ENCODE results near the gene WDR18. TPM values are rescaled to one million over a fixed set of nuclear protein-coding genes. Genes with fewer than 3 reads are reported as not detected.

Gene WDR18
- total RNA-seq, 6 donors from 2014 or later, result 29.2 to 122 (median 38.6) TPM

DNA sequence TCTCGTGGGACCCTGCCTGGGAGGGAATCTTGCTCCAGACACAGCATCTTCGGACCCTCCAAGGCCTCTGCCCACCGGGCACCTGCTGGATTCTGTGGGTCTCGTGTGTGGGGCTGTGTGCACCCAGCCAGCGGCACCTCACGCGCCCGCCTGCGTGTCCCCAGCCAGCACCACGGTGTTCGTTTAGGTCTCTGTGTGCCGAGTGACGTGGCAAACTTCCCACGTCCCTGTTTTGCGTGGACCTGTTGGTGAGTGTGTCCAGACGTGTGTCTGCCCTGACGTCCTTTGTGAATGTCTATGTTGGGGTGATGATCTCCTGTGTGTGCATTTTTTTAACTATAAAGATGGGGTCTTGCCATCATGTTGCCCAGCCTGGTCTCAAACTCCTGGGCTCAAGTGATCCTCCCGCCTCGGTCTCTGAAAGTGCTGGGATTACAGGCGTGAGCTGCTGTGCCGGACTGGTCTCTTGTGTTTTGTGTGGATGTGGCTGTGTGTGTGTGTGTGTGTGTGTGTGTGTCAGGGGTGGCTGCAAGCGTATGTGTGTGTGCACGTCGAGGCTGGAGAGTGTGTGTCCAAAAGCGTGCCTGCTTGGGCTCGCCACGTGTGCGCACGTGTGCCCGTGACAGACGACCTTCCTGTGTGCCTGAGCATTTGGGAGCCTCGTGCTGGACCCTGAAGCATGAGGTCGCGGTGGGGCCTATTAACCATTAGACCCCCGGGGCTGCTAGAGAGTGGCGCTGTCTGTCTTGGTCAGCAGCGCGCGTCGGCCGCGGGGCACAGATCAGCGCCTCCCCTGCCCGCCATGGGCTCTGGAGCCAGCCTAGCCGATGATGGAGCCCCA is 42.6 kb upstream of the WDR18 start:
- Histone ChIP-seq H3K27ac (peak overlapping the region; percentile 82 to 89 (median 84)), H3K36me3 (peaks cover 0 to 7% (median 0%) of the 10 kb centered on the region in 4 donors), H3K4me1 (peaks cover 26 to 38% (median 29%) of the 10 kb centered on the region in 4 donors), H3K9me3 (no peaks in the 10 kb centered on the region), H3K27me3 (no peaks in the 10 kb centered on the region), H3K4me3 (peak overlapping the region in 3 of 4 donors; percentile 38 to 49 (median 44))
- peak in 1 of 2 donors; percentile 67 for DNase-seq
- WGBS, 2 donors, result 43 to 50% methylated on average over 21 to 42 of the region's 45 CpGs
- no peak for ATAC-seq (ENCODE audit: low FRiP score in 2 of 2)
- TF ChIP-seq, protein P1, sequence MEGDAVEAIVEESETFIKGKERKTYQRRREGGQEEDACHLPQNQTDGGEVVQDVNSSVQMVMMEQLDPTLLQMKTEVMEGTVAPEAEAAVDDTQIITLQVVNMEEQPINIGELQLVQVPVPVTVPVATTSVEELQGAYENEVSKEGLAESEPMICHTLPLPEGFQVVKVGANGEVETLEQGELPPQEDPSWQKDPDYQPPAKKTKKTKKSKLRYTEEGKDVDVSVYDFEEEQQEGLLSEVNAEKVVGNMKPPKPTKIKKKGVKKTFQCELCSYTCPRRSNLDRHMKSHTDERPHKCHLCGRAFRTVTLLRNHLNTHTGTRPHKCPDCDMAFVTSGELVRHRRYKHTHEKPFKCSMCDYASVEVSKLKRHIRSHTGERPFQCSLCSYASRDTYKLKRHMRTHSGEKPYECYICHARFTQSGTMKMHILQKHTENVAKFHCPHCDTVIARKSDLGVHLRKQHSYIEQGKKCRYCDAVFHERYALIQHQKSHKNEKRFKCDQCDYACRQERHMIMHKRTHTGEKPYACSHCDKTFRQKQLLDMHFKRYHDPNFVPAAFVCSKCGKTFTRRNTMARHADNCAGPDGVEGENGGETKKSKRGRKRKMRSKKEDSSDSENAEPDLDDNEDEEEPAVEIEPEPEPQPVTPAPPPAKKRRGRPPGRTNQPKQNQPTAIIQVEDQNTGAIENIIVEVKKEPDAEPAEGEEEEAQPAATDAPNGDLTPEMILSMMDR (IDR thresholded peaks at IDR 0.05), result no peak
- no peak for TF ChIP-seq POLR2AphosphoS5 (IDR thresholded peaks at IDR 0.05)

DNA sequence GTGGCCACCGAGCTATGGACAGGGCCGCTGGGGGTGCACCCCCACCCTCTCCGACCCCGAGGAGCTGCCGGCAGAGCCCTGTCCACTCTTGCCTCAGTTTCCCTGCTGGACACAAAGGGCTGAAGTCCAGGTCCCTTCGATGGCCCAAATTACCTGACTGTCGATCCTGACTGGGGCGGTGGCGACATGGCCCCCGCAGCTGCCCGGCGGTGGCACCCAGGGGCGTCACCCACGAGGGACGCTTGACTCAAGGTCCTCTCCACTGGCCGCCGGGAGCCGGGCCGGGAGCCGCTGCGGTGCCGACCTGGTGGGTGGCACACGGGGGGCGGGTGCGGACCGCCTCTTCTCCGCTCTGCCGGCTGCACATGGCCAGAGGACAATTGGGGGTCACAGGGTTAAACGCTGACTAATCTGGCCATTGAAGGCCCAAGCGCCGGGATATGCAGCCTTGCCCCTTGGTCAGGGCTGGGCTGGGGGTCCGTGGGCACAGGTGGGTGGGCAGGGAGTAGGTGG is 42.0 kb upstream of the WDR18 start:
- ATAC-seq (ENCODE audit: low FRiP score in 2 of 2), result no peak
- 93% methylated on average over 23 of the region's 32 CpGs; no CpG with 5 or more reads in 1 of the 2 donors for WGBS, 2 donors
- no peak for TF ChIP-seq EP300 (IDR thresholded peaks at IDR 0.05)
- TF ChIP-seq, protein P1 (IDR thresholded peaks at IDR 0.05), result no peak
- no peak for TF ChIP-seq POLR2AphosphoS5 (IDR thresholded peaks at IDR 0.05)
- no peak for TF ChIP-seq POLR2A (IDR thresholded peaks at IDR 0.05)
- Histone ChIP-seq H3K36me3 (peaks cover 0 to 7% (median 0%) of the 10 kb centered on the region in 4 donors), H3K4me3 (no peak overlapping the region), H3K4me1 (peaks cover 26 to 38% (median 29%) of the 10 kb centered on the region in 4 donors), H3K27ac (no peak overlapping the region), H3K27me3 (no peaks in the 10 kb centered on the region), H3K9me3 (no peaks in the 10 kb centered on the region)
- DNase-seq, result peak in 1 of 2 donors; percentile 81

DNA sequence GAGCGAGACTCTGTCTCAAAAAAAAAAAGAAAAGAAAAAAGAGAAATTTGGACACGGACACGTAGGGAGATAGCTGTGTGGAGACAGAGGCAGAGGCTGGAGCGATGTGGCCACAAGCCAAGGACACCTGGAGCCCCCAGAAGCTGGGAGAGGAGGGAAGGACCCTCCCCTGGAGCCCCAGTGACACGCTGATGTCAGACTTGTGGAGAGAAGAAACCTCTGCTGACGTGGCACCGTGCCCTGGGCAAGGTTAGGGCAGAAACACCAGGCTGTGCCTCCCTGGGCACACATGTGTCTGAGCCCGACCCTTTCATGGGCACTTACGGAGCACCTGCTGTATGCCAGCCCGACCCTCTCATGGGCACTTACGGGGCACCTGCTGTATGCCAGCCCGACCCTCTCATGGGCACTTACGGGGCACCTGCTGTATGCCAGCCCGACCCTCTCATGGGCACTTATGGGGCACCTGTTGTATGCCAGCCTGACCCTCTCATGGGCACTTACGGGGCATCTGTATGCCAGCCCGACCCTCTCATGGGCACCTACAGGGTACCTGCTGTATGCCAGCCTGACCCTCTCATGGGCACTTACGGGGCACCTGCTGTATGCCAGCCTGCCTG is 40.5 kb upstream of the WDR18 start:
- 94 to 98% methylated on average over 6 to 17 of the region's 17 CpGs for WGBS, 2 donors
- no peak for DNase-seq

GRCh38 chr19:944171-944567 is 40.0 kb upstream of the WDR18 start:
- Histone ChIP-seq H3K4me1 (peaks cover 26 to 32% (median 32%) of the 10 kb centered on the region in 4 donors), H3K27ac (no peak overlapping the region)
- peak in 1 of 2 donors; percentile 87 for DNase-seq

More for the DNA sequence above, 40.5 kb upstream of the WDR18 start:
- Histone ChIP-seq H3K27ac (no peak overlapping the region), H3K4me1 (peaks cover 26 to 33% (median 32%) of the 10 kb centered on the region in 4 donors), H3K27me3 (no peaks in the 10 kb centered on the region), H3K36me3 (peaks cover 0 to 11% (median 0%) of the 10 kb centered on the region in 4 donors), H3K9me3 (no peaks in the 10 kb centered on the region), H3K4me3 (no peak overlapping the region)
- TF ChIP-seq POLR2A (IDR thresholded peaks at IDR 0.05), result no peak
- no peak for ATAC-seq (ENCODE audit: low FRiP score in 2 of 2)

More at GRCh38 chr19:944171-944567, 40.0 kb upstream of the WDR18 start:
- H3K36me3 ChIP-seq, result peaks cover 0 to 11% (median 0%) of the 10 kb centered on the region in 4 donors
- ATAC-seq (ENCODE audit: low FRiP score in 2 of 2), result peak in 1 of 2 donors; percentile 86
- 91% methylated on average over 16 of the region's 27 CpGs; no CpG with 5 or more reads in 1 of the 2 donors for WGBS, 2 donors
- H3K9me3 ChIP-seq, result no peaks in the 10 kb centered on the region
- TF ChIP-seq POLR2AphosphoS5 (IDR thresholded peaks at IDR 0.05) (no peak), POLR2A (IDR thresholded peaks at IDR 0.05) (no peak), EP300 (IDR thresholded peaks at IDR 0.05) (no peak)
- TF ChIP-seq, protein P1 (IDR thresholded peaks at IDR 0.05), result no peak
- no peak overlapping the region for H3K4me3 ChIP-seq
- no peaks in the 10 kb centered on the region for H3K27me3 ChIP-seq

Measured in upper lobe of left lung (tissue), 6 donors.